Iris pigment epithelial cell (primary cell): Measurements from ENCODE around the gene MAMSTR.
"Not testable (repeated sequence)": the region's sequence is repeated elsewhere in the genome, so short reads cannot be mapped to it uniquely, and the experiment has no call there.

ENCODE experiments used
- DNase-seq: peaks from one replicate; pipeline ENCODE4 v3.0.0-alpha.2; 2011; ENCODE audit warnings: low read depth

The MAMSTR gene, protein sequence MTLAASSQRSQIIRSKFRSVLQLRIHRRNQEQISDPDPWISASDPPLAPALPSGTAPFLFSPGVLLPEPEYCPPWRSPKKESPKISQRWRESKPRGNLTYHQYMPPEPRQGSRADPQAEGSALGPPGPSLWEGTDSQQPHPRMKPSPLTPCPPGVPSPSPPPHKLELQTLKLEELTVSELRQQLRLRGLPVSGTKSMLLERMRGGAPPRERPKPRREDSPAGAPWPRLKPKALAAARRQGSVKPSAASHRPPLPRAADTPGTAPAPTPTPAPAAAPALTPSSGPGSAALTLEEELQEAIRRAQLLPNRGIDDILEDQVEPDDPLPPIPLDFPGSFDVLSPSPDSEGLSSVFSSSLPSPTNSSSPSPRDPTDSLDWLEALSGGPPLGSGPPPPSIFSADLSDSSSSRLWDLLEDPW

GRCh38 chr19:48719263-48720171 is at the start of gene MAMSTR:
Gene MAMSTR, minus strand, starts transcription at chr19:48719725. Its CDS starts 694 bp downstream, at chr19:48719031.
- DNase-seq: no peak

- peak; percentile 41 for DNase-seq
Observed at GRCh38 chr19:48768994-48769713, 49.6 kb upstream of the MAMSTR start.

GRCh38 chr19:48768171-48768753 is 48.7 kb upstream of the MAMSTR start:
- DNase-seq: not testable (repeated sequence)

GRCh38 chr19:48765816-48766215 is 46.3 kb upstream of the MAMSTR start:
- DNase-seq: not testable (repeated sequence)

GRCh38 chr19:48760504-48761205 is 41.1 kb upstream of the MAMSTR start:
- DNase-seq: no peak

DNA sequence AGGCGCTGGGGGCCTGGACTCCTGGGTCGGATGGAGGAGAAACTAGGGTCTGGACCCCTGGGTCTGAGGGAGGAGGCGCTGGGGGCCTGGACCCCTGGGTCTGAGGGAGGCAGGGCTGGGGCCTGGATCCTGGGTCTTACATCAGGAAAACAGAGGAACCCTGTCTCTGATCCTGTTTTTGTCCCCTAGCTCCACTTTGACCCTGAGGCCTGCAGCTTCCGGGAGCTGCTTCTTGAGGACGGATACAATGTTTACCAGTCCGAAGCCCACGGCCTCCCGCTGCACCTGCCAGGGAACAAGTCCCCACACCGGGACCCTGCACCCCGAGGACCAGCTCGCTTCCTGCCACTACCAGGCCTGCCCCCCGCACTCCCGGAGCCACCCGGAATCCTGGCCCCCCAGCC is 38.2 kb upstream of the MAMSTR start:
- no peak for DNase-seq

GRCh38 chr19:48757089-48757675 is 37.7 kb upstream of the MAMSTR start:
- no peak for DNase-seq

- no peak for DNase-seq
Observed at GRCh38 chr19:48756686-48757085, 37.2 kb upstream of the MAMSTR start.

- no peak for DNase-seq
Observed at GRCh38 chr19:48756212-48756611, 36.7 kb upstream of the MAMSTR start.

GRCh38 chr19:48755787-48756186 is 36.3 kb upstream of the MAMSTR start:
- DNase-seq: no peak

- no peak for DNase-seq
Observed at GRCh38 chr19:48755084-48755641, 35.6 kb upstream of the MAMSTR start, which contains the start of gene FGF21. Gene FGF21, plus strand, starts transcription at chr19:48755524. Its CDS starts 713 bp downstream, at chr19:48756237.

DNA sequence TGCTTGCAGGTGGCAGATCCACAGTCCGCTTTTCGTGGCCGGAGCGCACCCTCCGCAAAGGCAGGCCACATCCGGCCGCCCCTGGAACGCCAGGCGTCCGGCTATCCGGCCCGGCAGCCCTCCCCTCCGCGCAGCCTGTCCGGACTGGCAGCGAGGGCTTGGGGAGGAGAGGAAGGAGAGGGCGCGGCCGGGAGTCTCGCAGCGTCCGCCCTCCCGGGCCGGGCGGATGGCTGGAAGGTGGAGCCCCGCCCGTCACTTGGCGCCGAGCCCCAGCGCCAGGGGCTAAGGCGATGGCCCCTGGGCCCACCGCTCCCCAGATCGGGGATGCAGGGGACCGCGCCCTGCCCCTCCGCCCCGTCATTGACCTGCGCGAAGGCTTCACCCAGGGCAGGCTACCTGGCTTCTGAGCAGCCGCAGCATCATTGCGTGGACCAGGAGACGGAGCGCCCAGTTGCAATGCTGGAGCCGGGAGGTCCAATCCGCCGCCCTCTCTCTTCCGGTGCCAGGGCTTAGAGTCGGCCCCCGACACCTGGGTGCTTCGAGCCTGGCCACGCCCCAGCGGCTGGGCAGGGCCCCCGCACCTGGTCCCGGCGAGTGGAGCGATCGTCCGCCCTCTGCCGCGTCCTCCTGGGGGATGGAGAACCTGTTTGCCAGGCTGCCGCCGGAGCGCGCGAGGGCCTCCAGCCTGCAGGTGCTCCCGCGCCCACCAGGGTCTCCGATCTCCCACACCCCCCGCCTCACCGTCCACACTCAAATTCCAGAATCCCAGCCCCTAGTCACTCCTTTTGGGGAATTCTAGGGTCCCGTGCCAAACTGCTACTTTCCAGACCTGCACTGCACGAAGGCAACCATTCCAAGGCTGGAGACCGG is 33.2 kb upstream of the MAMSTR start, which contains the start of gene FUT1:
TSS of gene FUT1 (minus strand) at position 146 of the 870 bp plus-strand sequence. CDS start 1,360 bp downstream, outside the sequence.
- DNase-seq: peak; percentile 31

- DNase-seq: no peak
Observed at GRCh38 chr19:48751845-48752495, 32.4 kb upstream of the MAMSTR start.

GRCh38 chr19:48750771-48751504 is 31.4 kb upstream of the MAMSTR start:
- no peak for DNase-seq

- no peak for DNase-seq
Observed at GRCh38 chr19:48750351-48750750, 30.8 kb upstream of the MAMSTR start.

- no peak for DNase-seq
Observed at GRCh38 chr19:48749571-48750198, 30.2 kb upstream of the MAMSTR start.
